ENCODE results near the gene QRFPR.
"Not testable (repeated sequence)": the region's sequence is repeated elsewhere in the genome, so short reads cannot be mapped to it uniquely, and the experiment has no call there.

The QRFPR gene

DNA sequence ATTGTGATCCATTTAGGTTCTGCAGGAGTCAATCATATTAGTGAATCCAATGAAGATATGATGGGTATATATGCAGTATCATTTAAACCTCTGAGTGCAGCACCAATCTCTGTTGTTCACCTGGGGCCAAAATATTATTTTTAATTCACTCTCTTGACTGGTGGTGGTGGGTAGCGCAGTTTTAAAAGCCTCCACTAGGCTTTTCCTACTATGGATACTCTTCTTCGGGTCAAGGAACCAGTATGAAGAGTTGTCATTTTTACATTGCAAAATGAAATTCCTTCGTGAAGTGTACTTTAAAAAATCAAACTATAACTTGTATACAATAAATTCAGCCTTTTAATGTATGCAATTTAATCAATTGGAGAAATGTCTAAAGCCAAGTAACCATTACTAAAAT lies 56.5 kb downstream of the QRFPR start:
- Histone ChIP-seq H3K4me1 (ENCODE audit: control insufficient read depth in 1 of 2, insufficient read depth in 1 of 2, low read depth in 1 of 2, low read length in 1 of 2) (no peaks in the 10 kb centered on the region), H3K36me3 (no peaks in the 10 kb centered on the region), H3K27ac (no peak overlapping the region), H3K9me3 (no peaks in the 10 kb centered on the region), H3K4me3 (ENCODE audit: low read depth in 1 of 2, low read length in 1 of 2) (no peak overlapping the region), H3K27me3 (no peaks in the 10 kb centered on the region)
- no peak for TF ChIP-seq CTCF (IDR thresholded peaks at IDR 0.05)

DNA sequence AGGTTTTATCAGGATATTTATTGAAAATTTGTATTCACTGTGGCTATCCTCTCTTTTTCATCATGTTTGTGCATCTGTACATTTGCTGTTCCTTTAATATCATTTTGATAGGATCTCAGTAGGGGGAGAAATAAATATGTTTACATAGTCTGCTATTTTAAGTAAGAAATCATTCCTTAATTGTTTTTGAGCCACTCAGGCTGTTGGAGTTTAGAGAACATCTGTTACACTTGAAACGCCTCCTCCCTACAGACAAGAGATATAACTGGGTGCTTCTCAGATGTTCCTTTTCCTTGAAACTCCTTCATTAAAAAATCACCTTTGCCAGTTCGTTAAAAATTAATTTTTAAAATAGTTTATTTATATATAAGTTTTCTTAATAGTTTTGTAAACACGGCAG lies 59.4 kb downstream of the QRFPR start:
- Histone ChIP-seq H3K4me1 (ENCODE audit: control insufficient read depth in 1 of 2, insufficient read depth in 1 of 2, low read depth in 1 of 2, low read length in 1 of 2) (no peaks in the 10 kb centered on the region), H3K9me3 (no peaks in the 10 kb centered on the region), H3K27ac (no peak overlapping the region), H3K4me3 (ENCODE audit: low read depth in 1 of 2, low read length in 1 of 2) (no peak overlapping the region), H3K36me3 (no peaks in the 10 kb centered on the region), H3K27me3 (no peaks in the 10 kb centered on the region)
- no peak for TF ChIP-seq CTCF (IDR thresholded peaks at IDR 0.05)

GRCh38 chr4:121316091-121316490 lies 64.7 kb downstream of the QRFPR start:
- Histone ChIP-seq H3K27me3 (no peaks in the 10 kb centered on the region), H3K4me1 (ENCODE audit: control insufficient read depth in 1 of 2, insufficient read depth in 1 of 2, low read depth in 1 of 2, low read length in 1 of 2) (no peaks in the 10 kb centered on the region), H3K36me3 (no peaks in the 10 kb centered on the region), H3K4me3 (ENCODE audit: low read depth in 1 of 2, low read length in 1 of 2) (no peak overlapping the region), H3K27ac (no peak overlapping the region), H3K9me3 (no peaks in the 10 kb centered on the region)
- TF ChIP-seq CTCF (IDR thresholded peaks at IDR 0.05): no peak

DNA sequence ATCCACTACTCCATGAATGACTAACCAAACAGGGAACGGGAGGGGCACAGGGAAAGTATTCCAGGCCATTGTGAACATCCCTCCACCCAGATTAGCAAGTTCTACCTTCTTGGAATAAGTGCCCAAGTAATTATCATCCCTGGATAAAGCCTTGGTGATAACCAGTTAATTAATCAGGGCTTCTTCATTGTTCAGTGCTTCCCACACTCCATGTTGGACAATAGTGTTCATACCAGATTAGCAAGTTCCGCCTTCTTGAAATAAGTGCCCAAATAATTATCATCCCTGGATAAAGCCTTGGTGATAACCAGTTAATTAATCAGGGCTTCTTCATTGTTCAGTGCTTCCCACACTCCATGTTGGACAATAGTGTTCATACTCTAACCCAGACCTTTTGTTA lies 67.4 kb downstream of the QRFPR start:
- not testable (repeated sequence) for H3K4me3 ChIP-seq (ENCODE audit: low read depth in 1 of 2, low read length in 1 of 2); H3K27ac ChIP-seq; H3K9me3 ChIP-seq; H3K27me3 ChIP-seq; H3K4me1 ChIP-seq (ENCODE audit: control insufficient read depth in 1 of 2, insufficient read depth in 1 of 2, low read depth in 1 of 2, low read length in 1 of 2); H3K36me3 ChIP-seq

GRCh38 chr4:121308828-121309227 lies 72.0 kb downstream of the QRFPR start:
- H3K4me3 ChIP-seq (ENCODE audit: low read depth in 1 of 2, low read length in 1 of 2): no peak overlapping the region
- no peak for TF ChIP-seq CTCF (IDR thresholded peaks at IDR 0.05)
- H3K9me3 ChIP-seq: no peaks in the 10 kb centered on the region
- no peaks in the 10 kb centered on the region for H3K27me3 ChIP-seq
- H3K36me3 ChIP-seq: no peaks in the 10 kb centered on the region
- H3K27ac ChIP-seq: no peak overlapping the region
- H3K4me1 ChIP-seq (ENCODE audit: control insufficient read depth in 1 of 2, insufficient read depth in 1 of 2, low read depth in 1 of 2, low read length in 1 of 2): no peaks in the 10 kb centered on the region

DNA sequence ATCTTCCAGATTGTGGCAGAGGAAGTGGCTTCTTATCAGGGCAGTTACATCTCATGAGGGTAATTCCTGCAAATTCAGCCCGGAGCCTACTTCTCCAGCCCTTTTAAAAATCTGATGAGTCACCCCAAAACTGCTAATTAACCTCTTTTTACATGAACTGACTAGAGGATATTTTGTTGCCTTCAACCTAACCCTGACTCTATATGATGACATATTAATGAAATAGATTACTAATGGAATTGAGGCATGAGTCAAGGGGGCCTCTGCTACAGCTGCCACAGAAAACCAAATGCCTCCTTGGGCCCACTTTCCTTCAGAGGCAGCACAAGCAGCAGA lies 72.5 kb downstream of the QRFPR start:
- no peak overlapping the region for H3K4me3 ChIP-seq (ENCODE audit: low read depth in 1 of 2, low read length in 1 of 2)
- H3K9me3 ChIP-seq: no peaks in the 10 kb centered on the region
- H3K27ac ChIP-seq: no peak overlapping the region
- no peaks in the 10 kb centered on the region for H3K27me3 ChIP-seq
- TF ChIP-seq CTCF (IDR thresholded peaks at IDR 0.05): no peak
- no peaks in the 10 kb centered on the region for H3K36me3 ChIP-seq
- no peaks in the 10 kb centered on the region for H3K4me1 ChIP-seq (ENCODE audit: control insufficient read depth in 1 of 2, insufficient read depth in 1 of 2, low read depth in 1 of 2, low read length in 1 of 2)
